Measurements from ENCODE around the gene CACNB4. TPM values are rescaled to one million over a fixed set of nuclear protein-coding genes. Genes with fewer than 3 reads are reported as not detected.
"Not testable (repeated sequence)": the region's sequence is repeated elsewhere in the genome, so short reads cannot be mapped to it uniquely, and the experiment has no call there.

The CACNB4 gene
- polyA plus RNA-seq, 1 of the 3 experiments (the other 2 are of a cell fraction) = 0.18 TPM

GRCh38 chr2:151943461-151943860, 155.4 kb downstream of the CACNB4 start:
- WGBS (ENCODE audit: low lambda C conversion rate) = 24% methylated on average over 1 of the region's 1 CpG
- Histone ChIP-seq H3K36me3 (replicated peaks in 1 of 2; ENCODE audit: control insufficient read depth in 1 of 2, insufficient read depth in 2 of 2, low read length in 1 of 2) (no peaks in the 10 kb centered on the region), H3F3A (replicated peaks; ENCODE audit: insufficient read depth) (no peaks in the 10 kb centered on the region), H3K9me3 (no peaks in the 10 kb centered on the region), H3K4me1 (ENCODE audit: control insufficient read depth in 1 of 2, insufficient read depth in 2 of 2, low read depth in 1 of 2, low read length in 1 of 2) (peaks cover 0 to 15% of the 10 kb centered on the region in 2 experiments; a peak in 1 of 4 replicates), H4K20me1 (ENCODE audit: insufficient read depth) (no peaks in the 10 kb centered on the region), H2AFZ (ENCODE audit: low read depth) (no peak overlapping the region), H3K4me2 (no peak overlapping the region), H3K79me2 (ENCODE audit: insufficient read depth) (no peaks in the 10 kb centered on the region), H3K9me2 (no peaks in the 10 kb centered on the region), H3K27me3 (ENCODE audit: insufficient read depth) (no peaks in the 10 kb centered on the region), H3K9ac (no peak overlapping the region), H3K27ac (ENCODE audit: low read depth in 2 of 2, low read length in 1 of 2) (no peak overlapping the region), H3K4me3 (ENCODE audit: low read depth in 2 of 2, low read length in 1 of 2) (no peak overlapping the region)
- CTCF ChIA-PET = interaction anchor here (1.0 kb wide), 1 partner anchor 55 kb away, joined by 3 read pairs; no protein-coding TSS in a partner anchor
- POLR2A ChIA-PET = no interaction called here
- DNase-seq = no peak
- TF ChIP-seq JUND (IDR thresholded peaks at IDR 0.05) (no peak), GABPA (IDR thresholded peaks at IDR 0.05; ENCODE audit: low read depth) (no peak), CTCF (IDR thresholded peaks at IDR 0.05) (no peak)

DNA sequence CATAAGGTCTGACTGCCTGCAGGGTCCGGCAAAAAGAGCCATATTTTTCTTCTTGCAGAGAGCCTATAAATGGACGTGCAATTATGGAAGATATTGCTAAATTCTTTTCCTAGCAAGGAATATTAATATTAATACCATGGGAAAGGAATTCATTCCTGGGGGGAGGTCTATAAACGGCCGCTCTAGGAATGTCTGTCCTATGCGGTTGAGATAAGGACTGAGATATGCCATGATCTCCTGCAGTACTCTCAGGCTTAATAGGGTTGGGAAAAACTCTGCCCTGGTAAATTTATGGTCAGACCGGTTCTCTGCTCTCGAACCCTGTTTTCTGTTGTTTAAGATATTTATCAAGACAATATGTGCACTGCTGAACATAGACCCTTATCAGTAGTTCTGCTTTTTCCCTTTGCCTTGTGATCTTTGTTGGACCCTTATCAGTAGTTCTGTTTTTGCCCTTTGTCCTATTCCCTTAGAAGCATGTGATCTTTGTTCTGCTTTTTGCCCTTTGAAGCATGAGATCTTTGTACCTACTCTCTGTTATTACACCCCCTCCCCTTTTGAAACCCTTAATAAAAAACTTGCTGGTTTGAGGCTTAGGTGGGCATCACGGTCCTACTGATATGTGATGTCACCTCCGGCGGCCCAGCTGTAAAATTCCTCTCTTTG, 156.2 kb downstream of the CACNB4 start:
- 67% methylated on average over 10 of the region's 10 CpGs for WGBS (ENCODE audit: low lambda C conversion rate)
- H3F3A ChIP-seq (replicated peaks; ENCODE audit: insufficient read depth); H3K79me2 ChIP-seq (ENCODE audit: insufficient read depth); H2AFZ ChIP-seq (ENCODE audit: low read depth); H3K9ac ChIP-seq; DNase-seq; POLR2A ChIA-PET; H3K9me3 ChIP-seq; H3K36me3 ChIP-seq (replicated peaks in 1 of 2; ENCODE audit: control insufficient read depth in 1 of 2, insufficient read depth in 2 of 2, low read length in 1 of 2); H3K4me2 ChIP-seq; H3K27me3 ChIP-seq (ENCODE audit: insufficient read depth); H3K27ac ChIP-seq (ENCODE audit: low read depth in 2 of 2, low read length in 1 of 2); H3K4me3 ChIP-seq (ENCODE audit: low read depth in 2 of 2, low read length in 1 of 2); H3K9me2 ChIP-seq; H4K20me1 ChIP-seq (ENCODE audit: insufficient read depth): not testable (repeated sequence)
- peaks cover 0 to 11% of the 10 kb centered on the region in 2 experiments; a peak in 1 of 4 replicates for H3K4me1 ChIP-seq (ENCODE audit: control insufficient read depth in 1 of 2, insufficient read depth in 2 of 2, low read depth in 1 of 2, low read length in 1 of 2)
- CTCF ChIA-PET = interaction anchor here (1.0 kb wide), 1 partner anchor 56 kb away, joined by 3 read pairs; no protein-coding TSS in a partner anchor

- no peak overlapping the region for H2AFZ ChIP-seq (ENCODE audit: low read depth)
- H3K4me1 ChIP-seq (ENCODE audit: control insufficient read depth in 1 of 2, insufficient read depth in 2 of 2, low read depth in 1 of 2, low read length in 1 of 2) = no peaks in the 10 kb centered on the region
- no peaks in the 10 kb centered on the region for H3K9me3 ChIP-seq
- H3K4me3 ChIP-seq (ENCODE audit: low read depth in 2 of 2, low read length in 1 of 2) = no peak overlapping the region
- H3K9ac ChIP-seq = no peak overlapping the region
- no peaks in the 10 kb centered on the region for H3K27me3 ChIP-seq (ENCODE audit: insufficient read depth)
- POLR2A ChIA-PET = no interaction called here
- H3K79me2 ChIP-seq (ENCODE audit: insufficient read depth) = no peaks in the 10 kb centered on the region
- no peaks in the 10 kb centered on the region for H3F3A ChIP-seq (replicated peaks; ENCODE audit: insufficient read depth)
- no peaks in the 10 kb centered on the region for H3K9me2 ChIP-seq
- no peaks in the 10 kb centered on the region for H4K20me1 ChIP-seq (ENCODE audit: insufficient read depth)
- H3K27ac ChIP-seq (ENCODE audit: low read depth in 2 of 2, low read length in 1 of 2) = no peak overlapping the region
- no peaks in the 10 kb centered on the region for H3K36me3 ChIP-seq (replicated peaks in 1 of 2; ENCODE audit: control insufficient read depth in 1 of 2, insufficient read depth in 2 of 2, low read length in 1 of 2)
- H3K4me2 ChIP-seq = no peak overlapping the region
- CTCF ChIA-PET = no interaction called here
- no peak for DNase-seq
- no peak for TF ChIP-seq REST (IDR thresholded peaks at IDR 0.05; ENCODE audit: low read depth, low read length)
- no peak for TF ChIP-seq MEF2A (IDR thresholded peaks at IDR 0.05; ENCODE audit: borderline replicate concordance, low read depth)
- TF ChIP-seq JUND (IDR thresholded peaks at IDR 0.05) = no peak
- no peak for TF ChIP-seq RFX5 (IDR thresholded peaks at IDR 0.05; ENCODE audit: low read length)
- no peak for TF ChIP-seq ZBTB33 (IDR thresholded peaks at IDR 0.05; ENCODE audit: borderline replicate concordance, low read depth)
- TF ChIP-seq CTCF (IDR thresholded peaks at IDR 0.05) = no peak
- TF ChIP-seq NFIC (IDR thresholded peaks at IDR 0.05; ENCODE audit: borderline replicate concordance) = no peak
- no peak for TF ChIP-seq EP300 (IDR thresholded peaks at IDR 0.05; ENCODE audit: borderline replicate concordance in 1 of 2, low read depth in 1 of 2, low read length in 1 of 2)
- no peak for TF ChIP-seq GABPA (IDR thresholded peaks at IDR 0.05; ENCODE audit: low read depth)
- TF ChIP-seq NRF1 (IDR thresholded peaks at IDR 0.05; ENCODE audit: low read depth, low read length) = no peak
Observed at GRCh38 chr2:151937966-151938365, 160.9 kb downstream of the CACNB4 start.

All from SK-N-SH (cell line).